Measurements from ENCODE around the gene SEMA6A. TPM values are rescaled to one million over a fixed set of nuclear protein-coding genes. Genes with fewer than 3 reads are reported as not detected.
A peak's percentile ranks its signal among the peaks of the same experiment; 100 is the strongest.

The SEMA6A gene
- total and polyA plus RNA-seq, 4 donors = 3.4 to 31.6 (median 12.0) TPM

DNA sequence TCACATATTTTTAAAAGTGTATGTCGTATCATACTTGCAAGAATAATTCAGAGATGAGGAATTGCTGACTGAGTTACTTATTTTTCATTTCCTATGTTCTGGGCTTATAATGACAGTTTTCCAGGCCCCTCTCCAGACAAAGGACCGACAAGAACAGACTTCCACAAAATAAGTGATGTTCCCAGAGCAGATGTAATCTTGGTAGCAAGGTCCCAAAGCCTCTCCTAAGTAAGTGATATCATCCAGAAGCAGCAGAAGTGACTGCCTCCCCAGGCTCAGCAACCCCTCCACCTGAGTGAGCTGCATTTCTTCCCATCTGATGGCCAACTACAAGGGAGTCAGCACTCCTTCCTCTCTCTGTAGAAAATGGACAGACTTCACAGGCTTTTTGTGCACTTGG lies 57.1 kb downstream of the SEMA6A start:
- 73 to 77% methylated on average over 2 of the region's 2 CpGs for WGBS, 2 donors
- Histone ChIP-seq H3K9ac (ENCODE audit: insufficient read depth in 1 of 2, low read length in 2 of 2) (no peak overlapping the region), H3K27me3 (ENCODE audit: control insufficient read depth in 3 of 3, insufficient read depth in 3 of 3, low read length in 2 of 3) (no peaks in the 10 kb centered on the region), H3K27ac (ENCODE audit: low read depth in 1 of 2, low read length in 1 of 2) (no peak overlapping the region), H3K36me3 (ENCODE audit: control insufficient read depth in 4 of 4, insufficient read depth in 4 of 4, low read length in 4 of 4) (no peaks in the 10 kb centered on the region), H3K9me3 (ENCODE audit: control insufficient read depth in 4 of 4, insufficient read depth in 3 of 4, low read length in 3 of 4) (no peaks in the 10 kb centered on the region), H3K4me3 (no peak overlapping the region), H3K4me1 (ENCODE audit: control insufficient read depth in 5 of 5, insufficient read depth in 5 of 5, low read length in 5 of 5) (peaks cover 0 to 17% (median 9%) of the 10 kb centered on the region in 5 donors)
- ATAC-seq (ENCODE audit: insufficient read depth, low FRiP score) (no peak), DNase-seq (no peak)
- TF ChIP-seq, protein P1, sequence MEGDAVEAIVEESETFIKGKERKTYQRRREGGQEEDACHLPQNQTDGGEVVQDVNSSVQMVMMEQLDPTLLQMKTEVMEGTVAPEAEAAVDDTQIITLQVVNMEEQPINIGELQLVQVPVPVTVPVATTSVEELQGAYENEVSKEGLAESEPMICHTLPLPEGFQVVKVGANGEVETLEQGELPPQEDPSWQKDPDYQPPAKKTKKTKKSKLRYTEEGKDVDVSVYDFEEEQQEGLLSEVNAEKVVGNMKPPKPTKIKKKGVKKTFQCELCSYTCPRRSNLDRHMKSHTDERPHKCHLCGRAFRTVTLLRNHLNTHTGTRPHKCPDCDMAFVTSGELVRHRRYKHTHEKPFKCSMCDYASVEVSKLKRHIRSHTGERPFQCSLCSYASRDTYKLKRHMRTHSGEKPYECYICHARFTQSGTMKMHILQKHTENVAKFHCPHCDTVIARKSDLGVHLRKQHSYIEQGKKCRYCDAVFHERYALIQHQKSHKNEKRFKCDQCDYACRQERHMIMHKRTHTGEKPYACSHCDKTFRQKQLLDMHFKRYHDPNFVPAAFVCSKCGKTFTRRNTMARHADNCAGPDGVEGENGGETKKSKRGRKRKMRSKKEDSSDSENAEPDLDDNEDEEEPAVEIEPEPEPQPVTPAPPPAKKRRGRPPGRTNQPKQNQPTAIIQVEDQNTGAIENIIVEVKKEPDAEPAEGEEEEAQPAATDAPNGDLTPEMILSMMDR (IDR thresholded peaks at IDR 0.05; ENCODE audit: control extremely low read depth, extremely low read depth) = no peak

DNA sequence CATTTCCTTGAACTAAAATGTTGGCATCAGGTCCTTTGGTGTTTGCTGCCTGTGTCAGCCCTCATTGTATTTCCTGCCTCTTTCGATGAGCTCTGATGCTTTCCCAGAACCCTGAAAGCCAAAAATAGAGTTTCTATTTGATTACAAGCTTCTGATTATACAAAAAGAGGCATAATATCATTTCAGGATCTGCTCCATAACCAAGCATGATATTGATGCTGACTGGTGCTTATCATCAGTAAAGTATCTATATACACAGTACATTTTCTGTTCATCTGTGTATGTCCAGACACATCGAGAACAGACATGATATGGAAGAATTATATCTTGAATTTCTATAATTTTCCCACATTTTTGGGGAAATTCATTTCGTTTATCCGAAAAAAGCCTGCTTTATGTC lies 58.6 kb downstream of the SEMA6A start:
- TF ChIP-seq, protein P1 (IDR thresholded peaks at IDR 0.05; ENCODE audit: control extremely low read depth, extremely low read depth) = no peak
- no peak overlapping the region for H3K4me3 ChIP-seq
- H3K9me3 ChIP-seq (ENCODE audit: control insufficient read depth in 4 of 4, insufficient read depth in 3 of 4, low read length in 3 of 4) = no peaks in the 10 kb centered on the region
- H3K36me3 ChIP-seq (ENCODE audit: control insufficient read depth in 4 of 4, insufficient read depth in 4 of 4, low read length in 4 of 4) = no peaks in the 10 kb centered on the region
- ATAC-seq (ENCODE audit: insufficient read depth, low FRiP score) (no peak), DNase-seq (no peak)
- H3K27ac ChIP-seq (ENCODE audit: low read depth in 1 of 2, low read length in 1 of 2) = no peak overlapping the region
- H3K4me1 ChIP-seq (ENCODE audit: control insufficient read depth in 5 of 5, insufficient read depth in 5 of 5, low read length in 5 of 5) = peaks cover 0 to 29% (median 12%) of the 10 kb centered on the region in 5 donors
- no peaks in the 10 kb centered on the region for H3K27me3 ChIP-seq (ENCODE audit: control insufficient read depth in 3 of 3, insufficient read depth in 3 of 3, low read length in 2 of 3)
- H3K9ac ChIP-seq (ENCODE audit: insufficient read depth in 1 of 2, low read length in 2 of 2) = no peak overlapping the region
- WGBS, 2 donors = 72 to 79% methylated on average over 4 of the region's 4 CpGs

DNA sequence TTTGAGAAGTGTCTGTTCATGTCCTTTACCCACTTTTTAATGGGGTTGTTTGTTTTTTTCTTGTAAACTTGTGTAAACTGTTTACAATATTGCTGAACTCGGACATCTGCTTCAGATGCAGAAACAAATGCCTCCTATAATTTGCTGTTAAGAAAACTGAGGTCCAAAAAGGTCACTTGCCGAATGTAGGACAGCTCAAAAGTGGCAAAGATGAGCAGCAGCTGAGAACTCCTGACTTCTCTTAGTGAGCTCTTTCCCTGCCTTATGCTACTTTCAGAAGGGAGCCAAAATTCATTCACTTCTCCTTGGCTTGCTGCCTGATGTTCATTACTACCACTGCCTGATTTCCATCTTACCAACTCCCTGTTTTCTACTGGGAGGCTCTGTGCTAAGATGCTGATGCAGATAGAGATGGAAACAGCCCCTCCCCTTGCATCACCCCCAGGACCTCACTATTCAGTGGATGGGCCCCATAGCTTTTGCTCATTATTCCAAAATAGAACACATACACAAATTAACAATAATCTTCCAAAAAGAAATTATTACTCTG lies 60.1 kb downstream of the SEMA6A start:
- H3K9me3 ChIP-seq (ENCODE audit: control insufficient read depth in 4 of 4, insufficient read depth in 3 of 4, low read length in 3 of 4) = no peaks in the 10 kb centered on the region
- peaks cover 4 to 43% (median 8%) of the 10 kb centered on the region in 5 donors for H3K4me1 ChIP-seq (ENCODE audit: control insufficient read depth in 5 of 5, insufficient read depth in 5 of 5, low read length in 5 of 5)
- H3K9ac ChIP-seq (ENCODE audit: insufficient read depth in 1 of 2, low read length in 2 of 2) = no peak overlapping the region
- 68 to 82% methylated on average over 2 of the region's 2 CpGs for WGBS, 2 donors
- DNase-seq = peak; percentile 78 to 95 (median 91)
- no peaks in the 10 kb centered on the region for H3K36me3 ChIP-seq (ENCODE audit: control insufficient read depth in 4 of 4, insufficient read depth in 4 of 4, low read length in 4 of 4)
- no peaks in the 10 kb centered on the region for H3K27me3 ChIP-seq (ENCODE audit: control insufficient read depth in 3 of 3, insufficient read depth in 3 of 3, low read length in 2 of 3)
- TF ChIP-seq, protein P1 (IDR thresholded peaks at IDR 0.05; ENCODE audit: control extremely low read depth, extremely low read depth) = no peak
- ATAC-seq (ENCODE audit: insufficient read depth, low FRiP score) = no peak
- no peak overlapping the region for H3K4me3 ChIP-seq
- no peak overlapping the region for H3K27ac ChIP-seq (ENCODE audit: low read depth in 1 of 2, low read length in 1 of 2)

DNA sequence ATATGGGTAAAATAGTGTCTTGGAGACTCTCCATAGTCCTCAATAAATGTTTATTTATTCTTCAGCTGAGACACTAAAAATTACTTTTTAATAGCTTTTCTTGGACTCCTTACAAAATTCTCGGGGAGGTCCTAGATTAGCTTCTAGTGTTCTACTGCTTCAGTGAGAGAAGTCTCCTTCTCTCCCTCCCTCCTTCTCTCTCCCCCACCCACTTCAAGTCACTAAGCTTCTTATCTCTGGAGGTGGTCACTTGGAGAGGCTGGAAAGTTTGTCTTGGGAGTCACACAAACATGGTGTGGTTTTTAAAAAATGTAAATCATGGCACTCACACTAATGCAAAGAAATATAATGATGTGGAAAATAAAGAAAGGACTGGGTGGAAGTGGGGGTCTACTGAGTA lies 64.1 kb downstream of the SEMA6A start:
- ATAC-seq (ENCODE audit: insufficient read depth, low FRiP score) (no peak), DNase-seq (peak in 2 of 3 donors; percentile 70 to 75)

More for the DNA sequence above, 64.1 kb downstream of the SEMA6A start:
- H3K27me3 ChIP-seq (ENCODE audit: control insufficient read depth in 3 of 3, insufficient read depth in 3 of 3, low read length in 2 of 3) = no peaks in the 10 kb centered on the region
- H3K9me3 ChIP-seq (ENCODE audit: control insufficient read depth in 4 of 4, insufficient read depth in 3 of 4, low read length in 3 of 4) = no peaks in the 10 kb centered on the region
- no peak overlapping the region for H3K9ac ChIP-seq (ENCODE audit: insufficient read depth in 1 of 2, low read length in 2 of 2)
- peaks cover 0 to 51% (median 7%) of the 10 kb centered on the region in 5 donors for H3K4me1 ChIP-seq (ENCODE audit: control insufficient read depth in 5 of 5, insufficient read depth in 5 of 5, low read length in 5 of 5)
- TF ChIP-seq, protein P1 (IDR thresholded peaks at IDR 0.05; ENCODE audit: control extremely low read depth, extremely low read depth) = no peak
- no peaks in the 10 kb centered on the region for H3K36me3 ChIP-seq (ENCODE audit: control insufficient read depth in 4 of 4, insufficient read depth in 4 of 4, low read length in 4 of 4)
- H3K27ac ChIP-seq (ENCODE audit: low read depth in 1 of 2, low read length in 1 of 2) = no peak overlapping the region
- H3K4me3 ChIP-seq = no peak overlapping the region
- WGBS, 2 donors = 40 to 69% methylated on average over 1 of the region's 1 CpG
